Activated T-helper 17 cell treated with anti-CD3 and anti-CD28 coated beads, Interleukin-2, amount 50 U/mL, for 72 hours (primary cell): Measurements from ENCODE around the gene CRYZ. TPM values are rescaled to one million over a fixed set of nuclear protein-coding genes. Genes with fewer than 3 reads are reported as not detected.
"Not testable (repeated sequence)": the region's sequence is repeated elsewhere in the genome, so short reads cannot be mapped to it uniquely, and the experiment has no call there.

Source experiments
- ATAC-seq: fragments of 150-1000 bp; cut with Tn5 transposase; replicated peaks from 2 replicates; pipeline ENCODE4 v1.10.0; 2021; ENCODE audit warnings: mild to moderate bottlenecking, moderate library complexity
- H3K27ac Mint-ChIP-seq: one replicate; pipeline ENCODE4 v1.8.0; 2022; ENCODE audit warnings: mixed read lengths
- H3K27me3 Mint-ChIP-seq: one replicate; pipeline ENCODE4 v1.8.0; 2022; ENCODE audit warnings: mixed read lengths
- H3K36me3 Mint-ChIP-seq: one replicate; pipeline ENCODE4 v1.8.0; 2022; ENCODE audit warnings: low read depth, mild to moderate bottlenecking, mixed read lengths
- H3K4me1 Mint-ChIP-seq: one replicate; pipeline ENCODE4 v1.8.0; 2022; ENCODE audit warnings: mixed read lengths
- H3K4me3 Mint-ChIP-seq: one replicate; pipeline ENCODE4 v1.8.0; 2022; ENCODE audit warnings: mild to moderate bottlenecking, mixed read lengths
- H3K9me3 Mint-ChIP-seq: one replicate; pipeline ENCODE4 v1.8.0; 2022; ENCODE audit warnings: mixed read lengths
- total RNA-seq, 2 donors: library from RNA; stranded (reverse); gene quantifications; one replicate each; pipeline ENCODE4 v1.2.3, GENCODE V29; 2022

The CRYZ gene
- total RNA-seq, 2 donors from 2014 or later, result 47.7 to 56.5 TPM

DNA sequence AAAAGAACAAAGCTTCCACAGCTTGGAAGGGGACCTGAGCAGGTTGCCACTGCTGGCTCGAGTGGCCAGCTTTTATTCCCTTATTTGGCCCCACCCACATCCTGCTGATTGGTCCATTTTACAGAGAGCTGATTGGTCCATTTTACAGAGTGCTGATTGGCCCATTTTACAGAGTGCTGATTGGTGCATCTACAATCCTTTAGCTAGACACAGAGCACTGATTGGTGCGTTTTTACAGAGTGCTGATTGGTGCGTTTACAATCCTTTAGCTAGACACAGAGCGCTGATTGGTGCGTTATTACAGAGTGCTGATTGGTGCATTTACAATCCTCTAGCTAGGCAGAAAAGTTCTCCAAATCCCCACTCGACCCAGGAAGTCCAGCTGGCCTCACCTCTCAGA, 12.4 kb upstream of the CRYZ start:
- H3K27ac Mint-ChIP-seq, H3K4me1 Mint-ChIP-seq, H3K9me3 Mint-ChIP-seq, H3K27me3 Mint-ChIP-seq, ATAC-seq, H3K4me3 Mint-ChIP-seq: not testable (repeated sequence)
- peaks cover 95% of the 10 kb centered on the region for H3K36me3 Mint-ChIP-seq

- not testable (repeated sequence) for H3K27me3 Mint-ChIP-seq, H3K9me3 Mint-ChIP-seq, H3K4me3 Mint-ChIP-seq, H3K27ac Mint-ChIP-seq, H3K4me1 Mint-ChIP-seq, ATAC-seq
- H3K36me3 Mint-ChIP-seq, result peaks cover 93% of the 10 kb centered on the region
Observed at GRCh38 chr1:74740307-74740980, 7.6 kb upstream of the CRYZ start.

- H3K27me3 Mint-ChIP-seq, result no peaks in the 10 kb centered on the region
- H3K36me3 Mint-ChIP-seq, result peaks cover 77% of the 10 kb centered on the region
- H3K4me3 Mint-ChIP-seq, result no peak overlapping the region
- H3K4me1 Mint-ChIP-seq, result peaks cover 12% of the 10 kb centered on the region
- H3K27ac Mint-ChIP-seq, result no peak overlapping the region
- peaks cover 5% of the 10 kb centered on the region for H3K9me3 Mint-ChIP-seq
- no peak for ATAC-seq
Observed at GRCh38 chr1:74737333-74737732, 4.5 kb upstream of the CRYZ start.

DNA sequence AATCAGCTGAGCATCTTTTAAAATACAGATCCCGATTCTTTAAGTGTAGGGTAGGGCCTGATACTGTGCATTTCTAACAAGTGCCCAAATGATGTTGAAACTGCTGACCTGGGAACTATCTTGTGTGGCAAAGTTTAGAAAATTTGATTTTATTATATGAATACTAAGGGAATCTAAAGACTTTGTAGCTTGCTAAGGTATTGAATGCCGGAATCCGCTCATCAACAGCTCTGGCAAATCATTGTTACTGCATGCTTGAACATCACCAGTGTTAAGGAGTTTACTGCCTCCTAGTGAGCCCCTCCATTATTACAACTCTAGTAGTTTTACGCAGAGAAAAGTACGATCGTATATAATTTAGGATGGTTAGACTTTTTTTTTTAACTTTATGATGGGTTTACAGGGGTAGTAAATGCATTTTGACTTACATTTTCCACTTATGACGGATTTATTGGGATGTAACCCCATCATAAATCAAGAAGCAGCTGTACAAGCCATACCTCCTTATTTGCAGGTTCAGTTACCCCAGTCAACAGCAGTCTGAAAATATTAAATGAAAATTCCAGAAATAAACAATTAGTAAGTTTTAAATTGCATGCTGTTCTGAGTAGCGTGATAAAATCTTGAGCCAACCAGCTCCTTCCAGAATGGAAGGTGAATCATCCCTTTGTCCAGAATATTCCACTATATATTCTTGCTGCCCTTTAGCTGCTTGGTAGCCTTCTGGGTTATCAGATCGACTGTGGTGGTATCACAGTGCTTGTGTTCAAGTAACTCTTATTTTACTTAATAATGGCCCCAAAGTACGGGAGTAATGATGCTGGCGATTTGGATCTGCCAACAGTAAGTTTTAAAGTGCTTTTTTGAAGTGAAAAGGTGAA, 994 bp upstream of the CRYZ start:
- H3K27me3 Mint-ChIP-seq, result no peaks in the 10 kb centered on the region
- H3K4me1 Mint-ChIP-seq, result peaks cover 31% of the 10 kb centered on the region
- H3K9me3 Mint-ChIP-seq, result no peaks in the 10 kb centered on the region
- H3K36me3 Mint-ChIP-seq, result peaks cover 56% of the 10 kb centered on the region
- peak overlapping the region; percentile 88 for H3K4me3 Mint-ChIP-seq
- peak overlapping the region; percentile 92 for H3K27ac Mint-ChIP-seq
- ATAC-seq, result peak; percentile 42

- ATAC-seq, result peak; percentile 17
- peaks cover 51% of the 10 kb centered on the region for H3K36me3 Mint-ChIP-seq
- not testable (repeated sequence) for H3K9me3 Mint-ChIP-seq, H3K27me3 Mint-ChIP-seq
- peak overlapping the region; percentile 88 for H3K4me3 Mint-ChIP-seq
- peaks cover 38% of the 10 kb centered on the region for H3K4me1 Mint-ChIP-seq
- peak overlapping the region; percentile 92 for H3K27ac Mint-ChIP-seq
Observed at GRCh38 chr1:74732071-74732946, 541 bp downstream of the CRYZ start.

DNA sequence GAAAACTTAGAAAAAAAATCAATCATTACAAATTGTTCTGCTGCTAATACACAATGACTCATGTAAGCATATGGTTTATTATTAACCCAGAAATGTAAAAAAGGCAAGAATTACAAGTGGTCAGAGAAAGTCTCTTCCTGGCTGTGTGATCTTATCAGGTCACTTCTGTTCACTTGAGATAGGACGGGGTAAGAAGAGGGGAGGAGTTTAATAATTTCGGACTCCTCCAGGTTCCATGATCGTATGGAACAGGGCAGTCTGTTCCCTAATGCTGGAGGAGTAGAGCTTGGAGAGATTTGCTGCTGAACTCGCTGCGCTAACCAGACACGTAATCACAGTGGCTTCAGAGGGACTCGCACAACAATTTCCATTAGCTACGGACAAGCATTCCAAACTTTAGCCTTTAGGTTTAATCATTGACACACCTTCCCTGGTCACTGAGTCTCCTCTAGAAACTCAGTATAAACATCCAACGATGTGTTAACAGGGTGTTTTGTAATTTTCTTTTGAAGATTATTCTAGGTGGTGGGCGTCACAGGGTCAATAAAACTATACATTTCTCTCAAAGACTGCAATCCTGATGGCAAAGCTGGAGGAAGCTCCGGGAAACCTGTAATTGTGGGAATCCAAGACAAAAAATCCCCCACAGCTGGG, 1.3 kb downstream of the CRYZ start:
- H3K4me1 Mint-ChIP-seq, result peaks cover 38% of the 10 kb centered on the region
- no peak overlapping the region for H3K27ac Mint-ChIP-seq
- peak overlapping the region; percentile 88 for H3K4me3 Mint-ChIP-seq

GRCh38 chr1:74729741-74730478, 2.9 kb downstream of the CRYZ start:
- peaks cover 55% of the 10 kb centered on the region for H3K36me3 Mint-ChIP-seq

More for the DNA sequence above, 1.3 kb downstream of the CRYZ start:
- ATAC-seq, result no peak
- Mint-ChIP-seq H3K9me3 (no peaks in the 10 kb centered on the region), H3K27me3 (no peaks in the 10 kb centered on the region), H3K36me3 (peaks cover 51% of the 10 kb centered on the region)

DNA sequence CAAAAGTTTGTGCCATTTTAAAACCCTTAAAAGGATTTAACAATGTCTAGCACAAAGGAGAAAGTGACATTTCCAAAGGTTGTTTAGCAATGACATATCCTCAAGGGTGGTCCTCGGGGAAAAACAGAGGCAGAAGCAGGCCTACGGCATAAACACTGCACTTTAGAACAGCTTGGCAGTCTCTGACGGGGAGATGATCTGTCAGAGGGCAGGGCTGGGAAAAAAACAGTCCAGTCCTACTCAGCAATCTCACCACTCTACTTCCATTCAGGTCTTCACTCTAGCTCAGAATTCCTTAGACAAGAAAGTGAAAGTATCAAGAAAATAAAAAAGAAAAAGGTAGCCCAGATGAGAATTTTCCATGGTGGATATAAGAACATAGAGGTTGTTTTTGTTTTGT, 4.1 kb downstream of the CRYZ start:
- no peak for ATAC-seq
- Mint-ChIP-seq H3K36me3 (peaks cover 58% of the 10 kb centered on the region), H3K9me3 (no peaks in the 10 kb centered on the region), H3K27me3 (no peaks in the 10 kb centered on the region), H3K27ac (no peak overlapping the region), H3K4me3 (peak overlapping the region; percentile 5), H3K4me1 (peaks cover 30% of the 10 kb centered on the region)

More at GRCh38 chr1:74729741-74730478, 2.9 kb downstream of the CRYZ start:
- Mint-ChIP-seq H3K27me3 (no peaks in the 10 kb centered on the region), H3K27ac (peak overlapping the region; percentile 37), H3K4me1 (peaks cover 39% of the 10 kb centered on the region), H3K9me3 (no peaks in the 10 kb centered on the region), H3K4me3 (peak overlapping the region; percentile 88)
- peak; percentile 62 for ATAC-seq

- no peak for ATAC-seq
- no peaks in the 10 kb centered on the region for H3K27me3 Mint-ChIP-seq
- peaks cover 85% of the 10 kb centered on the region for H3K36me3 Mint-ChIP-seq
- H3K4me1 Mint-ChIP-seq, result peaks cover 28% of the 10 kb centered on the region
- H3K9me3 Mint-ChIP-seq, result no peaks in the 10 kb centered on the region
- H3K4me3 Mint-ChIP-seq, result no peak overlapping the region
- H3K27ac Mint-ChIP-seq, result no peak overlapping the region
Observed at GRCh38 chr1:74726063-74726462, 6.8 kb downstream of the CRYZ start.

- Mint-ChIP-seq H3K4me3 (no peak overlapping the region), H3K36me3 (peaks cover 42% of the 10 kb centered on the region), H3K4me1 (peaks cover 5% of the 10 kb centered on the region), H3K9me3 (no peaks in the 10 kb centered on the region), H3K27me3 (no peaks in the 10 kb centered on the region), H3K27ac (no peak overlapping the region)
- no peak for ATAC-seq
Observed at GRCh38 chr1:74717626-74718025, 15.2 kb downstream of the CRYZ start.

GRCh38 chr1:74716822-74717221, 16.0 kb downstream of the CRYZ start:
- H3K36me3 Mint-ChIP-seq, result peaks cover 42% of the 10 kb centered on the region

GRCh38 chr1:74715806-74716205, 17.0 kb downstream of the CRYZ start:
- Mint-ChIP-seq H3K4me3 (no peak overlapping the region), H3K27me3 (no peaks in the 10 kb centered on the region), H3K27ac (no peak overlapping the region), H3K4me1 (no peaks in the 10 kb centered on the region), H3K9me3 (no peaks in the 10 kb centered on the region), H3K36me3 (peaks cover 42% of the 10 kb centered on the region)
- no peak for ATAC-seq

More at GRCh38 chr1:74716822-74717221, 16.0 kb downstream of the CRYZ start:
- Mint-ChIP-seq H3K4me1 (peaks cover 1% of the 10 kb centered on the region), H3K27ac (no peak overlapping the region), H3K9me3 (no peaks in the 10 kb centered on the region), H3K27me3 (no peaks in the 10 kb centered on the region), H3K4me3 (no peak overlapping the region)
- ATAC-seq, result no peak

GRCh38 chr1:74715236-74715502, 17.7 kb downstream of the CRYZ start:
- no peaks in the 10 kb centered on the region for H3K27me3 Mint-ChIP-seq
- H3K4me3 Mint-ChIP-seq, result no peak overlapping the region
- no peak for ATAC-seq
- no peaks in the 10 kb centered on the region for H3K9me3 Mint-ChIP-seq
- peaks cover 42% of the 10 kb centered on the region for H3K36me3 Mint-ChIP-seq
- H3K27ac Mint-ChIP-seq, result no peak overlapping the region
- no peaks in the 10 kb centered on the region for H3K4me1 Mint-ChIP-seq
